Measurements from ENCODE around the gene GUCY1A2. TPM values are rescaled to one million over a fixed set of nuclear protein-coding genes. Genes with fewer than 3 reads are reported as not detected.

The GUCY1A2 gene
- polyA plus RNA-seq, 3 donors = not detected

GRCh38 chr11:106920899-106921509 is 97.3 kb downstream of the GUCY1A2 start:
- no peak for TF ChIP-seq CTCF (IDR thresholded peaks at IDR 0.05)
- H3K27ac Mint-ChIP-seq = no peak overlapping the region
- H3K36me3 Mint-ChIP-seq = no peaks in the 10 kb centered on the region
- peaks cover 0 to 10% (median 0%) of the 10 kb centered on the region in 7 donors for H3K9me3 Mint-ChIP-seq
- Histone ChIP-seq H3K36me3 (replicated peaks in 1 of 2; ENCODE audit: control insufficient read depth in 1 of 2, insufficient read depth in 2 of 2, low read length in 2 of 2) (no peaks in the 10 kb centered on the region), H2AFZ (ENCODE audit: insufficient read depth, low read depth, low read length, poor library complexity, severe bottlenecking) (no peak overlapping the region), H3K4me3 (replicated peaks in 1 of 3; ENCODE audit: low read depth in 2 of 3, low read length in 3 of 3) (no peak overlapping the region), H3K4me1 (ENCODE audit: control insufficient read depth in 1 of 2, insufficient read depth in 2 of 2, low read length in 2 of 2) (no peaks in the 10 kb centered on the region), H3K9ac (ENCODE audit: insufficient read depth, low read length, poor library complexity, severe bottlenecking) (no peak overlapping the region), H3K79me2 (ENCODE audit: insufficient read depth, low read length) (no peaks in the 10 kb centered on the region), H3K27ac (ENCODE audit: low read depth in 1 of 2, low read length in 2 of 2) (no peak overlapping the region), H4K20me1 (ENCODE audit: insufficient read depth, low read length) (no peaks in the 10 kb centered on the region), H3K4me2 (replicated peaks; ENCODE audit: extremely low read depth, low read length, poor library complexity, severe bottlenecking) (no peak overlapping the region), H3K27me3 (ENCODE audit: control insufficient read depth in 2 of 2, insufficient read depth in 2 of 2, low read length in 2 of 2) (no peaks in the 10 kb centered on the region), H3K9me3 (replicated peaks in 1 of 2; ENCODE audit: control insufficient read depth in 1 of 2, insufficient read depth in 1 of 2, low read length in 2 of 2) (no peaks in the 10 kb centered on the region)
- H3K4me3 Mint-ChIP-seq = no peak overlapping the region
- H3K4me1 Mint-ChIP-seq = no peaks in the 10 kb centered on the region
- H3K27me3 Mint-ChIP-seq (ENCODE audit: low read depth in 3 of 3) = no peaks in the 10 kb centered on the region
- intact Hi-C loops (cut with micrococcal nuclease) = no loop called here
- no peak for DNase-seq

DNA sequence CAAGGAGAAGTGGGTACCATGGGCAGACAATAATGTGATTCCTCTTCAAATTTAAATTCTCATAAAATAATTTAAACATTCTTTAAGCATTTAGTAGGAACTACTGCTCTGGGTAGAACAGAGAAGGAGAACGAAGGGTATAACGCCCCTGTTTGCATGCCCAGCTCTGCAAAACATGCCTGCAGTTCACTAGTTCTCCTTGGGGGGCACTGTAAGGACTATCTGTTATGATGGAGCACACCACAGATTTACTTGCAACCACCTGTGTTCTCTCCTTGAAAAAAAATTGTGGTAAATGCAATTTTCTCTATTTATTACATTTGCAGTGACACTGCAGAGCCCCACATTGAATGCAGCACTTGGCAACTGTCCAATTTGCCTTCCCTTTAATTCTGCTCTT is 100.3 kb downstream of the GUCY1A2 start:
- no peak overlapping the region for H3K27ac ChIP-seq (ENCODE audit: low read depth in 1 of 2, low read length in 2 of 2)
- intact Hi-C loops (cut with micrococcal nuclease) = no loop called here
- no peaks in the 10 kb centered on the region for H3K4me1 ChIP-seq (ENCODE audit: control insufficient read depth in 1 of 2, insufficient read depth in 2 of 2, low read length in 2 of 2)
- no peak overlapping the region for H3K27ac Mint-ChIP-seq
- WGBS (ENCODE audit: insufficient coverage) = no CpG with 5 or more reads among the region's 2 CpGs
- H3K4me2 ChIP-seq (replicated peaks; ENCODE audit: extremely low read depth, low read length, poor library complexity, severe bottlenecking) = no peak overlapping the region
- no peaks in the 10 kb centered on the region for H3K36me3 Mint-ChIP-seq
- no peak overlapping the region for H3K4me3 ChIP-seq (replicated peaks in 1 of 3; ENCODE audit: low read depth in 2 of 3, low read length in 3 of 3)
- H3K79me2 ChIP-seq (ENCODE audit: insufficient read depth, low read length) = no peaks in the 10 kb centered on the region
- H4K20me1 ChIP-seq (ENCODE audit: insufficient read depth, low read length) = no peaks in the 10 kb centered on the region
- peaks cover 0 to 4% of the 10 kb centered on the region in 2 donors for H3K9me3 ChIP-seq (replicated peaks in 1 of 2; ENCODE audit: control insufficient read depth in 1 of 2, insufficient read depth in 1 of 2, low read length in 2 of 2)
- no peak for TF ChIP-seq CTCF (IDR thresholded peaks at IDR 0.05)
- no peak overlapping the region for H3K4me3 Mint-ChIP-seq
- H3K4me1 Mint-ChIP-seq = no peaks in the 10 kb centered on the region
- peaks cover 0 to 4% (median 1%) of the 10 kb centered on the region in 7 donors for H3K9me3 Mint-ChIP-seq
- DNase-seq = no peak
- no peak overlapping the region for H2AFZ ChIP-seq (ENCODE audit: insufficient read depth, low read depth, low read length, poor library complexity, severe bottlenecking)
- H3K27me3 Mint-ChIP-seq (ENCODE audit: low read depth in 3 of 3) = no peaks in the 10 kb centered on the region
- H3K36me3 ChIP-seq (replicated peaks in 1 of 2; ENCODE audit: control insufficient read depth in 1 of 2, insufficient read depth in 2 of 2, low read length in 2 of 2) = no peaks in the 10 kb centered on the region
- no peaks in the 10 kb centered on the region for H3K27me3 ChIP-seq (ENCODE audit: control insufficient read depth in 2 of 2, insufficient read depth in 2 of 2, low read length in 2 of 2)
- no peak overlapping the region for H3K9ac ChIP-seq (ENCODE audit: insufficient read depth, low read length, poor library complexity, severe bottlenecking)

Data from CD14-positive monocyte (primary cell).